ENCODE data around the gene SPRN. TPM values are rescaled to one million over a fixed set of nuclear protein-coding genes. Genes with fewer than 3 reads are reported as not detected.
"Not testable (repeated sequence)": the region's sequence is repeated elsewhere in the genome, so short reads cannot be mapped to it uniquely, and the experiment has no call there.

Gene SPRN
- 1 to 10 TPM; 2.2 to 8.8 (median 3.4) TPM for total RNA-seq

- H3K27ac ChIP-seq; H3K4me1 ChIP-seq (replicated peaks in 1 of 2); in situ Hi-C loops (cut with MboI; ENCODE audit: low pct_unique_long_range_greater_than_20kb in 2 of 9, low sequenced_read_pairs in 9 of 9, unreplicated experiment in 9 of 9): not testable (repeated sequence)
- no CpG with 5 or more reads among the region's 37 CpGs for WGBS, 10 experiments
- ATAC-seq (replicated peaks in 6 of 8): peak in 2 of 8 experiments; percentile 6 to 47
- peak within 1 kb of the TSS; percentile 14 to 27 (median 26) for H3K4me3 ChIP-seq
These were observed at the start of gene SPRN for GRCh38 chr10:133424601-133425000. Gene SPRN, minus strand, starts transcription at chr10:133424625. Its CDS starts 944 bp downstream, at chr10:133423681.

GRCh38 chr10:133474027-133474426, 49.6 kb upstream of the SPRN start:
- ATAC-seq (replicated peaks in 6 of 8): no peak
- no peak overlapping the region for H3K27ac ChIP-seq
- in situ Hi-C loops (cut with MboI; ENCODE audit: low pct_unique_long_range_greater_than_20kb in 2 of 9, low sequenced_read_pairs in 9 of 9, unreplicated experiment in 9 of 9): no loop called here
- H3K4me3 ChIP-seq: no peak overlapping the region
- no peaks in the 10 kb centered on the region for H3K4me1 ChIP-seq (replicated peaks in 1 of 2)
- 20 to 29% (median 27%) methylated on average over 1 to 2 of the region's 2 CpGs; no CpG with 5 or more reads in 5 of the 10 experiments for WGBS, 10 experiments

GRCh38 chr10:133473270-133473669, 48.8 kb upstream of the SPRN start:
- 0 to 45% (median 17%) methylated on average over 1 to 4 of the region's 4 CpGs; no CpG with 5 or more reads in 2 of the 10 experiments for WGBS, 10 experiments
- Histone ChIP-seq H3K4me1 (replicated peaks in 1 of 2) (no peaks in the 10 kb centered on the region), H3K27ac (no peak overlapping the region), H3K4me3 (no peak overlapping the region)
- in situ Hi-C loops (cut with MboI; ENCODE audit: low pct_unique_long_range_greater_than_20kb in 2 of 9, low sequenced_read_pairs in 9 of 9, unreplicated experiment in 9 of 9): no loop called here
- no peak for ATAC-seq (replicated peaks in 6 of 8)

- 14 to 60% (median 36%) methylated on average over 1 to 5 of the region's 7 CpGs; no CpG with 5 or more reads in 4 of the 10 experiments for WGBS, 10 experiments
- no peaks in the 10 kb centered on the region for H3K4me1 ChIP-seq (replicated peaks in 1 of 2)
- H3K4me3 ChIP-seq: no peak overlapping the region
- no peak for ATAC-seq (replicated peaks in 6 of 8)
- in situ Hi-C loops (cut with MboI; ENCODE audit: low pct_unique_long_range_greater_than_20kb in 2 of 9, low sequenced_read_pairs in 9 of 9, unreplicated experiment in 9 of 9): no loop called here
- H3K27ac ChIP-seq: no peak overlapping the region
These were observed 47.1 kb upstream of the SPRN start for GRCh38 chr10:133471300-133472109.

GRCh38 chr10:133469205-133469604, 44.8 kb upstream of the SPRN start:
- H3K4me1 ChIP-seq (replicated peaks in 1 of 2); H3K27ac ChIP-seq; ATAC-seq (replicated peaks in 6 of 8); H3K4me3 ChIP-seq; in situ Hi-C loops (cut with MboI; ENCODE audit: low pct_unique_long_range_greater_than_20kb in 2 of 9, low sequenced_read_pairs in 9 of 9, unreplicated experiment in 9 of 9): not testable (repeated sequence)
- 7 to 25% (median 20%) methylated on average over 1 to 2 of the region's 3 CpGs; no CpG with 5 or more reads in 5 of the 10 experiments for WGBS, 10 experiments

- whole genome bisulfite sequencing, 10 experiments: 41 to 80% (median 64%) methylated on average over 1 to 15 of the region's 17 CpGs; no CpG with 5 or more reads in 3 of the 10 experiments
- in situ Hi-C loops (cut with MboI; ENCODE audit: low pct_unique_long_range_greater_than_20kb in 2 of 9, low sequenced_read_pairs in 9 of 9, unreplicated experiment in 9 of 9): no loop called here
These were observed 43.0 kb upstream of the SPRN start for GRCh38 chr10:133467286-133467911.

GRCh38 chr10:133466683-133467275, 42.4 kb upstream of the SPRN start:
- peak in 1 of 8 experiments; percentile 90 for ATAC-seq (replicated peaks in 6 of 8)
- H3K27ac ChIP-seq: no peak overlapping the region
- H3K4me3 ChIP-seq: no peak overlapping the region
- WGBS, 10 experiments: 28 to 89% (median 69%) methylated on average over 1 to 6 of the region's 7 CpGs; no CpG with 5 or more reads in 3 of the 10 experiments
- in situ Hi-C loops (cut with MboI; ENCODE audit: low pct_unique_long_range_greater_than_20kb in 2 of 9, low sequenced_read_pairs in 9 of 9, unreplicated experiment in 9 of 9): no loop called here
- no peaks in the 10 kb centered on the region for H3K4me1 ChIP-seq (replicated peaks in 1 of 2)

More at GRCh38 chr10:133467286-133467911, 43.0 kb upstream of the SPRN start:
- no peak overlapping the region for H3K4me3 ChIP-seq
- no peaks in the 10 kb centered on the region for H3K4me1 ChIP-seq (replicated peaks in 1 of 2)
- no peak for ATAC-seq (replicated peaks in 6 of 8)
- no peak overlapping the region for H3K27ac ChIP-seq

- no peak for ATAC-seq (replicated peaks in 6 of 8)
- 20 to 100% (median 70%) methylated on average over 1 to 5 of the region's 7 CpGs; no CpG with 5 or more reads in 6 of the 10 experiments for WGBS, 10 experiments
- in situ Hi-C loops (cut with MboI; ENCODE audit: low pct_unique_long_range_greater_than_20kb in 2 of 9, low sequenced_read_pairs in 9 of 9, unreplicated experiment in 9 of 9): no loop called here
- H3K4me1 ChIP-seq (replicated peaks in 1 of 2): no peaks in the 10 kb centered on the region
- H3K27ac ChIP-seq: no peak overlapping the region
- H3K4me3 ChIP-seq: no peak overlapping the region
These were observed 41.6 kb upstream of the SPRN start for GRCh38 chr10:133465950-133466474.

- no peak overlapping the region for H3K4me3 ChIP-seq
- WGBS, 10 experiments: 33 to 100% (median 92%) methylated on average over 1 to 11 of the region's 55 CpGs; no CpG with 5 or more reads in 5 of the 10 experiments
These were observed 40.9 kb upstream of the SPRN start for GRCh38 chr10:133465191-133465949.

GRCh38 chr10:133464582-133465031, 40.2 kb upstream of the SPRN start:
- in situ Hi-C loops (cut with MboI; ENCODE audit: low pct_unique_long_range_greater_than_20kb in 2 of 9, low sequenced_read_pairs in 9 of 9, unreplicated experiment in 9 of 9): no loop called here
- H3K4me3 ChIP-seq: no peak overlapping the region
- no peak for ATAC-seq (replicated peaks in 6 of 8)
- H3K27ac ChIP-seq: no peak overlapping the region
- 55 to 92% (median 64%) methylated on average over 2 to 7 of the region's 12 CpGs; no CpG with 5 or more reads in 7 of the 10 experiments for WGBS, 10 experiments
- H3K4me1 ChIP-seq (replicated peaks in 1 of 2): no peaks in the 10 kb centered on the region

More at GRCh38 chr10:133465191-133465949, 40.9 kb upstream of the SPRN start:
- in situ Hi-C loops (cut with MboI; ENCODE audit: low pct_unique_long_range_greater_than_20kb in 2 of 9, low sequenced_read_pairs in 9 of 9, unreplicated experiment in 9 of 9): no loop called here
- no peak overlapping the region for H3K27ac ChIP-seq
- no peaks in the 10 kb centered on the region for H3K4me1 ChIP-seq (replicated peaks in 1 of 2)
- ATAC-seq (replicated peaks in 6 of 8): peak in 2 of 8 experiments; percentile 30 to 49

GRCh38 chr10:133462512-133463305, 38.3 kb upstream of the SPRN start:
- Histone ChIP-seq H3K4me1 (replicated peaks in 1 of 2) (no peaks in the 10 kb centered on the region), H3K27ac (no peak overlapping the region), H3K4me3 (no peak overlapping the region)
- ATAC-seq (replicated peaks in 6 of 8): no peak
- in situ Hi-C loops (cut with MboI; ENCODE audit: low pct_unique_long_range_greater_than_20kb in 2 of 9, low sequenced_read_pairs in 9 of 9, unreplicated experiment in 9 of 9): no loop called here
- WGBS, 10 experiments: 41 to 94% (median 64%) methylated on average over 2 to 9 of the region's 10 CpGs; no CpG with 5 or more reads in 1 of the 10 experiments

- no peaks in the 10 kb centered on the region for H3K4me1 ChIP-seq (replicated peaks in 1 of 2)
- no peak for ATAC-seq (replicated peaks in 6 of 8)
- in situ Hi-C loops (cut with MboI; ENCODE audit: low pct_unique_long_range_greater_than_20kb in 2 of 9, low sequenced_read_pairs in 9 of 9, unreplicated experiment in 9 of 9): no loop called here
- 27 to 61% (median 50%) methylated on average over 2 to 7 of the region's 8 CpGs; no CpG with 5 or more reads in 4 of the 10 experiments for WGBS, 10 experiments
- no peak overlapping the region for H3K27ac ChIP-seq
- H3K4me3 ChIP-seq: no peak overlapping the region
These were observed 37.4 kb upstream of the SPRN start for GRCh38 chr10:133461841-133462240.

All from motor neuron (in vitro differentiated cells).